Keratinocyte (primary cell): ENCODE data around the gene NIM1K. TPM values are rescaled to one million over a fixed set of nuclear protein-coding genes. Genes with fewer than 3 reads are reported as not detected.

Source experiments
- DNase-seq: peaks from one replicate; pipeline ENCODE4 v3.0.0-alpha.2; 2011; ENCODE audit warnings: low read depth, missing footprints, low spot score
- FAIRE-seq: peaks from 2 replicates; lab custom pipeline; 2011; peaks lifted over from hg19 to GRCh38; lab: Jason Lieb, UNC
- H2AFZ ChIP-seq: 2 replicates; pipeline ENCODE4 v1.6.0; 2012; ENCODE audit warnings: low read length, control low read depth, inconsistent platforms; ENCODE audit not compliant: control insufficient read depth
- H3K27ac ChIP-seq: 2 replicates; pipeline ENCODE4 v1.5.1; 2011; ENCODE audit warnings: low read length; ENCODE audit not compliant: control insufficient read depth, insufficient read depth
- H3K27me3 ChIP-seq: 3 replicates; pipeline ENCODE4 v1.6.0; 2011; ENCODE audit warnings: low read length; ENCODE audit not compliant: control insufficient read depth, insufficient read depth; ENCODE audit errors: extremely low read depth
- H3K36me3 ChIP-seq, 2 experiments: 2 replicates in 1 of 2; 3 replicates in 1 of 2; pipeline ENCODE4 v1.5.1; 2011; ENCODE audit warnings: low read length in 2 of 2, mild to moderate bottlenecking in 1 of 2; ENCODE audit not compliant: control insufficient read depth in 2 of 2, insufficient read depth in 2 of 2; ENCODE audit errors: extremely low read depth in 1 of 2
- H3K4me1 ChIP-seq: 3 replicates; pipeline ENCODE4 v1.5.1; 2011; ENCODE audit warnings: low read length; ENCODE audit not compliant: control insufficient read depth, insufficient read depth; ENCODE audit errors: extremely low read depth
- H3K4me2 ChIP-seq: 3 replicates; pipeline ENCODE4 v1.6.0; 2011; ENCODE audit warnings: low read depth, low read length; ENCODE audit not compliant: control insufficient read depth, insufficient read depth; ENCODE audit errors: extremely low read depth
- H3K4me3 ChIP-seq, 3 experiments: fragments of 200-600 bp in 1 of 3; sonication (generic) in 1 of 3; 2 replicates in 2 of 3; 3 replicates in 1 of 3; pipeline ENCODE4 v1.5.1; 2011 to 2016; ENCODE audit warnings: low read length in 3 of 3, mild to moderate bottlenecking in 3 of 3, control low read depth in 2 of 3, inconsistent platforms in 1 of 3, low read depth in 1 of 3, mixed read lengths in 1 of 3, mixed run types in 1 of 3, moderate library complexity in 1 of 3; ENCODE audit not compliant: control insufficient read depth in 2 of 3, insufficient read depth in 2 of 3; ENCODE audit errors: extremely low read depth in 1 of 3
- H3K79me2 ChIP-seq: 2 replicates; pipeline ENCODE4 v1.6.0; 2012; ENCODE audit warnings: low read length; ENCODE audit not compliant: control insufficient read depth, insufficient read depth
- H3K9ac ChIP-seq: 3 replicates; pipeline ENCODE4 v1.6.0; 2011; ENCODE audit warnings: low read length; ENCODE audit not compliant: control insufficient read depth, insufficient read depth; ENCODE audit errors: extremely low read depth
- H3K9me1 ChIP-seq: 3 replicates; pipeline ENCODE4 v1.6.0; 2011; ENCODE audit warnings: low read length; ENCODE audit not compliant: control insufficient read depth, insufficient read depth; ENCODE audit errors: extremely low read depth
- H3K9me3 ChIP-seq: 2 replicates; pipeline ENCODE4 v1.5.1; 2012; ENCODE audit warnings: low read depth, low read length; ENCODE audit not compliant: control insufficient read depth
- H4K20me1 ChIP-seq: 3 replicates; pipeline ENCODE4 v1.6.0; 2011; ENCODE audit warnings: low read length; ENCODE audit not compliant: control insufficient read depth, insufficient read depth; ENCODE audit errors: extremely low read depth
- CTCF ChIP-seq, 3 experiments: IDR thresholded peaks in 1 of 3; conservative IDR thresholded peaks in 1 of 3; optimal IDR thresholded peaks in 1 of 3; 2 replicates in 2 of 3; 3 replicates in 1 of 3; pipeline versions ENCODE3 to v1.5.1; 2011; ENCODE audit warnings: low read length in 3 of 3, mild to moderate bottlenecking in 3 of 3, moderate library complexity in 2 of 3, control low read depth in 1 of 3, inconsistent platforms in 1 of 3; ENCODE audit not compliant: insufficient read depth in 2 of 3; ENCODE audit errors: extremely low read depth in 1 of 3
- EZH2 ChIP-seq: IDR thresholded peaks from one replicate; pipeline ENCODE4 v1.6.1; 2012; ENCODE audit warnings: inconsistent platforms, mild to moderate bottlenecking, low read length, moderate library complexity
- dilution Hi-C: fragments of 300-500 bp; cut with MboI; formaldehyde crosslinking; loops from one replicate; pipeline ENCODE4 v1.7.0; 2020; ENCODE audit warnings: low sequenced_read_pairs; ENCODE audit not compliant: extremely low pct_ligation_motif_present
- polyA plus RNA-seq, 5 experiments: library from polyadenylated mRNA; depleted of rRNA in 3 of 5; stranded (reverse) in 3 of 5; stranded (forward) in 1 of 5; unstranded in 1 of 5; fragments of >200 nt; gene quantifications; 1 replicate in 1 of 5; 2 replicates in 3 of 5; 3 replicates in 1 of 5; pipeline versions ENCODE4 v1.2.1 to v1.2.3, GENCODE V29; 2011 to 2012; ENCODE audit warnings: missing spikeins in 2 of 5, low read depth in 1 of 5, low replicate concordance in 1 of 5

NIM1K gene
- polyA plus RNA-seq, 1 donor (not counting 4 experiments of a cell fraction or from before 2014, with no cell fraction given) = 0.07 TPM

- no peak for DNase-seq
- no peak overlapping the region for H3K9ac ChIP-seq
- FAIRE-seq = no peak
- no peaks in the 10 kb centered on the region for H4K20me1 ChIP-seq
- no peaks in the 10 kb centered on the region for H3K9me1 ChIP-seq
- H3K9me3 ChIP-seq = no peaks in the 10 kb centered on the region
- no peaks in the 10 kb centered on the region for H3K36me3 ChIP-seq
- dilution Hi-C loops = no loop called here
- no peak overlapping the region for H3K27ac ChIP-seq
- no peak overlapping the region for H3K4me3 ChIP-seq
- H3K27me3 ChIP-seq = no peaks in the 10 kb centered on the region
- no peak overlapping the region for H2AFZ ChIP-seq
- H3K4me2 ChIP-seq = no peak overlapping the region
- no peaks in the 10 kb centered on the region for H3K79me2 ChIP-seq
- TF ChIP-seq CTCF (optimal IDR thresholded peaks at IDR 0.05 in 1 of 3, IDR thresholded peaks at IDR 0.05 in 1 of 3, conservative IDR thresholded peaks at IDR 0.05 in 1 of 3; ENCODE audit: extremely low read depth in 1 of 3, insufficient read depth in 2 of 3, low read length in 3 of 3) (no peak), EZH2 (no peak)
- peaks cover 3% of the 10 kb centered on the region for H3K4me1 ChIP-seq
Observed at GRCh38 chr5:43225649-43226245, 33.7 kb downstream of the NIM1K start.

- H4K20me1 ChIP-seq = no peaks in the 10 kb centered on the region
- H3K27ac ChIP-seq = no peak overlapping the region
- no peak for TF ChIP-seq EZH2
- peak; percentile 3 to 39 (median 29) for TF ChIP-seq CTCF (optimal IDR thresholded peaks at IDR 0.05 in 1 of 3, IDR thresholded peaks at IDR 0.05 in 1 of 3, conservative IDR thresholded peaks at IDR 0.05 in 1 of 3; ENCODE audit: extremely low read depth in 1 of 3, insufficient read depth in 2 of 3, low read length in 3 of 3)
- no peaks in the 10 kb centered on the region for H3K79me2 ChIP-seq
- H3K4me3 ChIP-seq = no peak overlapping the region
- H3K9me1 ChIP-seq = no peaks in the 10 kb centered on the region
- FAIRE-seq (peak; percentile 49), DNase-seq (no peak)
- H3K9me3 ChIP-seq = no peaks in the 10 kb centered on the region
- peaks cover 3% of the 10 kb centered on the region for H3K4me1 ChIP-seq
- dilution Hi-C loops = no loop called here
- no peak overlapping the region for H3K9ac ChIP-seq
- no peaks in the 10 kb centered on the region for H3K27me3 ChIP-seq
- no peaks in the 10 kb centered on the region for H3K36me3 ChIP-seq
- no peak overlapping the region for H2AFZ ChIP-seq
- no peak overlapping the region for H3K4me2 ChIP-seq
Observed at GRCh38 chr5:43227655-43228054, 35.6 kb downstream of the NIM1K start.
